DMS53 treated with DMSO at 0.1 percent for 48 hours (cell line): ENCODE measurements around the gene ADGRE2.
"Not testable (repeated sequence)": the region's sequence is repeated elsewhere in the genome, so short reads cannot be mapped to it uniquely, and the experiment has no call there.

Source experiments
- DNase-seq: peaks from one replicate; lab custom pipeline; 2025; ENCODE audit not compliant: unreplicated experiment; lab: John Stamatoyannopoulos, UW

The ADGRE2 gene

GRCh38 chr19:14780622-14781225, 2.4 kb upstream of the ADGRE2 start:
- not testable (repeated sequence) for DNase-seq

GRCh38 chr19:14779151-14779550, 791 bp upstream of the ADGRE2 start:
- no peak for DNase-seq

- not testable (repeated sequence) for DNase-seq
Observed at GRCh38 chr19:14777645-14778044, 715 bp downstream of the ADGRE2 start.

- no peak for DNase-seq
Observed at GRCh38 chr19:14775869-14776586, 2.3 kb downstream of the ADGRE2 start.

- DNase-seq: not testable (repeated sequence)
Observed at GRCh38 chr19:14775326-14775725, 3.0 kb downstream of the ADGRE2 start.

- no peak for DNase-seq
Observed at GRCh38 chr19:14774373-14774772, 4.0 kb downstream of the ADGRE2 start.

- DNase-seq: not testable (repeated sequence)
Observed at GRCh38 chr19:14773722-14774121, 4.6 kb downstream of the ADGRE2 start.

- DNase-seq: no peak
Observed at GRCh38 chr19:14772995-14773394, 5.4 kb downstream of the ADGRE2 start.

GRCh38 chr19:14772467-14772866, 5.9 kb downstream of the ADGRE2 start:
- DNase-seq: no peak

GRCh38 chr19:14770944-14771839, 7.2 kb downstream of the ADGRE2 start:
- DNase-seq: no peak

GRCh38 chr19:14770136-14770535, 8.2 kb downstream of the ADGRE2 start:
- no peak for DNase-seq

- DNase-seq: no peak
Observed at GRCh38 chr19:14769201-14769600, 9.2 kb downstream of the ADGRE2 start.

- no peak for DNase-seq
Observed at GRCh38 chr19:14768001-14768400, 10.4 kb downstream of the ADGRE2 start.

- no peak for DNase-seq
Observed at GRCh38 chr19:14767466-14767971, 10.8 kb downstream of the ADGRE2 start.

- DNase-seq: not testable (repeated sequence)
Observed at GRCh38 chr19:14765841-14766240, 12.5 kb downstream of the ADGRE2 start.

GRCh38 chr19:14765403-14765802, 13.0 kb downstream of the ADGRE2 start:
- DNase-seq: not testable (repeated sequence)

GRCh38 chr19:14764401-14764800, 14.0 kb downstream of the ADGRE2 start:
- DNase-seq: no peak

- DNase-seq: no peak
Observed at GRCh38 chr19:14763497-14764145, 14.7 kb downstream of the ADGRE2 start.

- DNase-seq: no peak
Observed at GRCh38 chr19:14762111-14762510, 16.2 kb downstream of the ADGRE2 start.

- no peak for DNase-seq
Observed at GRCh38 chr19:14761607-14762006, 16.8 kb downstream of the ADGRE2 start.

- DNase-seq: no peak
Observed at GRCh38 chr19:14758816-14759215, 19.5 kb downstream of the ADGRE2 start.
